HEK293 (cell line): ENCODE results near the gene SLC8A1.

ENCODE experiments used
- PRDM4 ChIP-seq: fragments of 450-650 bp; formaldehyde crosslinking; IDR thresholded peaks from 2 replicates; pipeline ENCODE4 v1.5.1; 2017; ENCODE audit warnings: missing biosample characterization, missing genetic modification characterization
- ZNF426 ChIP-seq: fragments of 450-650 bp; formaldehyde crosslinking; IDR thresholded peaks from 2 replicates; pipeline ENCODE4 v1.5.1; 2017; ENCODE audit warnings: missing biosample characterization, missing genetic modification characterization, mild to moderate bottlenecking, inconsistent platforms, moderate library complexity
- ZNF544 ChIP-seq: fragments of 450-650 bp; formaldehyde crosslinking; IDR thresholded peaks from 2 replicates; pipeline ENCODE4 v1.5.0; 2017; ENCODE audit warnings: missing biosample characterization, missing genetic modification characterization

- no peak for TF ChIP-seq PRDM4 (tag by site-specific recombination)
- TF ChIP-seq ZNF544 (tag by site-specific recombination): no peak
- TF ChIP-seq ZNF426: no peak
Measured at GRCh38 chr2:40240070-40240469, 211.8 kb downstream of the SLC8A1 start.
